Ishikawa (cell line): ENCODE results near the gene PRTG.

Source experiments
- CEBPB ChIP-seq: IDR thresholded peaks from 2 replicates; pipeline ENCODE4 v1.6.1; 2012
- CREB1 ChIP-seq: IDR thresholded peaks from 2 replicates; pipeline ENCODE4 v1.6.1; 2012; ENCODE audit warnings: low read depth
- EGR1 ChIP-seq: IDR thresholded peaks from 2 replicates; pipeline ENCODE4 v1.6.1; 2012
- EP300 ChIP-seq: IDR thresholded peaks from 2 replicates; pipeline ENCODE4 v1.6.1; 2012; ENCODE audit warnings: borderline replicate concordance
- FOXM1 ChIP-seq: IDR thresholded peaks from 2 replicates; pipeline ENCODE4 v1.6.1; 2012; ENCODE audit warnings: low read depth, borderline replicate concordance
- MAX ChIP-seq: IDR thresholded peaks from 2 replicates; pipeline ENCODE4 v1.6.1; 2012
- NFIC ChIP-seq: IDR thresholded peaks from 2 replicates; pipeline ENCODE4 v1.6.1; 2012
- RAD21 ChIP-seq: IDR thresholded peaks from 2 replicates; pipeline ENCODE4 v1.6.1; 2012; ENCODE audit warnings: low read depth
- TAF1 ChIP-seq: IDR thresholded peaks from 2 replicates; pipeline ENCODE4 v1.6.1; 2012; ENCODE audit warnings: low read depth, mild to moderate bottlenecking
- TCF12 ChIP-seq: IDR thresholded peaks from 2 replicates; pipeline ENCODE4 v1.6.1; 2012; ENCODE audit warnings: low read depth
- TEAD4 ChIP-seq: IDR thresholded peaks from 2 replicates; pipeline ENCODE4 v1.6.1; 2012
- YY1 ChIP-seq: IDR thresholded peaks from 2 replicates; pipeline ENCODE4 v1.6.1; 2012; ENCODE audit warnings: low read depth
- ZBTB7A ChIP-seq: IDR thresholded peaks from 2 replicates; pipeline ENCODE4 v1.6.1; 2012; ENCODE audit warnings: low read depth
- TF ChIP-seq, protein P1 (sequence below): IDR thresholded peaks from 2 replicates; pipeline ENCODE4 v1.6.1; 2012
- TF ChIP-seq, protein P2 (sequence below): IDR thresholded peaks from 2 replicates; pipeline ENCODE4 v1.6.1; 2012; ENCODE audit warnings: low read depth, mild to moderate bottlenecking

The PRTG gene

DNA sequence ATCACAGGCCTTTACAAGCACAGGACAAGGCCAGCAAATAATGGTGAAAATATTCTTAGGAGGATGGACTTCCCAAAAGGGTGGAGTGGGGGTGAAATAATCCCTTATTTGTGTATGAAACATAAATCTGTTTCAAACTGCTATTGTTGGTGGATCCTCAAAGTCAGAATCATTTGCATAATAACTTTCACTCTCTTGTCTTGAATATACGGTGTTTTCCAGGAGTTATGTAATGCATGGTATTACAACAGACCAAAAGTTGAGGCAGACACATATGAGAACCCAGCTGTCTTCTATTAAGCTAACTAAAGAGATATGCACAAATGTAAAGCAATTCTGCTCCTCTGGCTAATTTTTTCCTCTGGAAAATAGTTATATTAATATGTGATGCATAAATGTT lies 57.7 kb downstream of the PRTG start:
- TF ChIP-seq, protein P1, sequence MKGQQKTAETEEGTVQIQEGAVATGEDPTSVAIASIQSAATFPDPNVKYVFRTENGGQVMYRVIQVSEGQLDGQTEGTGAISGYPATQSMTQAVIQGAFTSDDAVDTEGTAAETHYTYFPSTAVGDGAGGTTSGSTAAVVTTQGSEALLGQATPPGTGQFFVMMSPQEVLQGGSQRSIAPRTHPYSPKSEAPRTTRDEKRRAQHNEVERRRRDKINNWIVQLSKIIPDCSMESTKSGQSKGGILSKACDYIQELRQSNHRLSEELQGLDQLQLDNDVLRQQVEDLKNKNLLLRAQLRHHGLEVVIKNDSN: no peak
- TF ChIP-seq TAF1 (no peak), MAX (no peak), EGR1 (no peak), ZBTB7A (no peak), CEBPB (no peak), TCF12 (no peak), NFIC (no peak), FOXM1 (no peak), RAD21 (no peak), TEAD4 (no peak), YY1 (no peak), CREB1 (no peak)
- TF ChIP-seq, protein P2, sequence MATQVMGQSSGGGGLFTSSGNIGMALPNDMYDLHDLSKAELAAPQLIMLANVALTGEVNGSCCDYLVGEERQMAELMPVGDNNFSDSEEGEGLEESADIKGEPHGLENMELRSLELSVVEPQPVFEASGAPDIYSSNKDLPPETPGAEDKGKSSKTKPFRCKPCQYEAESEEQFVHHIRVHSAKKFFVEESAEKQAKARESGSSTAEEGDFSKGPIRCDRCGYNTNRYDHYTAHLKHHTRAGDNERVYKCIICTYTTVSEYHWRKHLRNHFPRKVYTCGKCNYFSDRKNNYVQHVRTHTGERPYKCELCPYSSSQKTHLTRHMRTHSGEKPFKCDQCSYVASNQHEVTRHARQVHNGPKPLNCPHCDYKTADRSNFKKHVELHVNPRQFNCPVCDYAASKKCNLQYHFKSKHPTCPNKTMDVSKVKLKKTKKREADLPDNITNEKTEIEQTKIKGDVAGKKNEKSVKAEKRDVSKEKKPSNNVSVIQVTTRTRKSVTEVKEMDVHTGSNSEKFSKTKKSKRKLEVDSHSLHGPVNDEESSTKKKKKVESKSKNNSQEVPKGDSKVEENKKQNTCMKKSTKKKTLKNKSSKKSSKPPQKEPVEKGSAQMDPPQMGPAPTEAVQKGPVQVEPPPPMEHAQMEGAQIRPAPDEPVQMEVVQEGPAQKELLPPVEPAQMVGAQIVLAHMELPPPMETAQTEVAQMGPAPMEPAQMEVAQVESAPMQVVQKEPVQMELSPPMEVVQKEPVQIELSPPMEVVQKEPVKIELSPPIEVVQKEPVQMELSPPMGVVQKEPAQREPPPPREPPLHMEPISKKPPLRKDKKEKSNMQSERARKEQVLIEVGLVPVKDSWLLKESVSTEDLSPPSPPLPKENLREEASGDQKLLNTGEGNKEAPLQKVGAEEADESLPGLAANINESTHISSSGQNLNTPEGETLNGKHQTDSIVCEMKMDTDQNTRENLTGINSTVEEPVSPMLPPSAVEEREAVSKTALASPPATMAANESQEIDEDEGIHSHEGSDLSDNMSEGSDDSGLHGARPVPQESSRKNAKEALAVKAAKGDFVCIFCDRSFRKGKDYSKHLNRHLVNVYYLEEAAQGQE: no peak

DNA sequence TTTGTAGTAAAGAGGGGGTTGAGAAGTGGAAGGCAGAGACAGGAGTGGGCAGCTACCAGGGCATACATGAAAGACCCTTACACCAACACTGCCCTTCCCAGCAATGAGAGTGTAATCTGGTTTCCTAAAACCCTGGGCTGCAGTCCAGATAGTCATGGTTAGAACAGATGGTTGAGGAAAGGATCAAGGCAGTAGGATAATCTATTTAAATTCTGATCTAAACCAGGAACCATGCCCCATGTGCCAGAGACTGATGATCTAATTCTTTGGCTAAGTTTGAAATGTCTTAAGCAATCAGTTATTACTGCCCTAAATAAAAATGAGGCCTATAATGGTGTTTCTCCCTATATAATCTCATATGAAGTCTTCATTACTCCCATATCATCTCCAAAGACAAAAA lies 59.6 kb downstream of the PRTG start:
- TF ChIP-seq EP300: no peak
- TF ChIP-seq CREB1: no peak
- no peak for TF ChIP-seq RAD21
- no peak for TF ChIP-seq CEBPB

DNA sequence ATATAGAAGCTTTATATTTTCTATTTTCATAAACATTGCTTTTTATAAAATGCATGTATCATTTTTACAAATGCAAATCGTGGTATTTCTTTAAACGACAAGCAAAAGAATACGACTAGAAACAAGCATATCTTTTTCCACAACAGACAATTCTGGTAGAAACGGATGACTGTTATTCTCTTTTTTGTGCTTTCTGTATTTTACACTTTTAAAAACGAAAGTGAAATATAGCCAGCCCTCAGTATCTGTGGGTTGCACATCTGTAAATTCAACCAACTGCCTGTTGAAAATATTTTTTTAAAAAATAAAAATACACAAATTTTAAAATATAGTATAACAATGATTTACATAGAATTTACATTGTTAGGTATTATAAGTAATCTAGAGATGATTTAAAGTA lies 61.3 kb downstream of the PRTG start:
- TF ChIP-seq TAF1: no peak
- TF ChIP-seq MAX: no peak
- TF ChIP-seq TEAD4: no peak
- TF ChIP-seq, protein P1: no peak
- TF ChIP-seq CEBPB: no peak
- TF ChIP-seq RAD21: no peak
- no peak for TF ChIP-seq YY1
- TF ChIP-seq FOXM1: no peak
- TF ChIP-seq TCF12: no peak
- TF ChIP-seq EGR1: no peak
- TF ChIP-seq, protein P2: no peak
- TF ChIP-seq ZBTB7A: no peak
- no peak for TF ChIP-seq NFIC
- no peak for TF ChIP-seq EP300
- TF ChIP-seq CREB1: no peak

GRCh38 chr15:55676507-55676906 lies 66.4 kb downstream of the PRTG start:
- TF ChIP-seq TEAD4: no peak
- TF ChIP-seq MAX: no peak
- no peak for TF ChIP-seq CREB1

GRCh38 chr15:55673287-55673686 lies 69.7 kb downstream of the PRTG start:
- TF ChIP-seq TAF1: no peak
- TF ChIP-seq TCF12: no peak
- TF ChIP-seq RAD21: no peak
- TF ChIP-seq, protein P1: no peak
- TF ChIP-seq MAX: no peak
- no peak for TF ChIP-seq TEAD4
- TF ChIP-seq YY1: no peak

- no peak for TF ChIP-seq EP300
- no peak for TF ChIP-seq MAX
- no peak for TF ChIP-seq EGR1
- TF ChIP-seq NFIC: no peak
- TF ChIP-seq, protein P2: no peak
- no peak for TF ChIP-seq RAD21
- TF ChIP-seq, protein P1: no peak
- no peak for TF ChIP-seq TCF12
- no peak for TF ChIP-seq CEBPB
- TF ChIP-seq YY1: no peak
- TF ChIP-seq TAF1: no peak
- TF ChIP-seq TEAD4: no peak
- TF ChIP-seq ZBTB7A: no peak
- no peak for TF ChIP-seq CREB1
- TF ChIP-seq FOXM1: no peak
These were observed 73.7 kb downstream of the PRTG start for GRCh38 chr15:55669270-55669669.
